ENCODE results near the gene STX10. TPM values are rescaled to one million over a fixed set of nuclear protein-coding genes. Genes with fewer than 3 reads are reported as not detected.

The STX10 gene
- total and polyA plus RNA-seq, 2 donors (not counting 3 experiments of a cell fraction or from before 2014, with no cell fraction given) = 63.1 to 91.6 TPM

- Histone ChIP-seq H3K27ac (ENCODE audit: insufficient read depth, low read depth, low read length) (no peak overlapping the region), H3K9me1 (replicated peaks; ENCODE audit: control insufficient read depth, extremely low read depth, insufficient read depth, low read length) (no peaks in the 10 kb centered on the region), H3K27me3 (ENCODE audit: control insufficient read depth in 2 of 2, insufficient read depth in 2 of 2, low read length in 2 of 2) (no peaks in the 10 kb centered on the region), H3K36me3 (ENCODE audit: control insufficient read depth in 2 of 2, extremely low read depth in 1 of 2, insufficient read depth in 2 of 2, low read length in 2 of 2) (no peaks in the 10 kb centered on the region), H3K9ac (replicated peaks; ENCODE audit: extremely low read depth, insufficient read depth, low read length) (no peak overlapping the region), H4K20me1 (replicated peaks; ENCODE audit: control insufficient read depth, extremely low read depth, insufficient read depth, low read length) (no peaks in the 10 kb centered on the region), H3K9me3 (replicated peaks; ENCODE audit: control insufficient read depth, insufficient read depth, low read length) (no peaks in the 10 kb centered on the region), H2AFZ (ENCODE audit: low read depth, low read length) (no peak overlapping the region), H3K79me2 (ENCODE audit: control insufficient read depth, insufficient read depth, low read length) (no peaks in the 10 kb centered on the region), H3K4me2 (ENCODE audit: insufficient read depth, low read length) (no peak overlapping the region), H3K4me1 (ENCODE audit: control insufficient read depth, extremely low read depth, insufficient read depth, low read length) (peaks cover 41% of the 10 kb centered on the region), H3K4me3 (replicated peaks in 1 of 3; ENCODE audit: insufficient read depth in 1 of 3, low read depth in 1 of 3, low read length in 3 of 3) (no peak overlapping the region)
- TF ChIP-seq POLR2A (IDR thresholded peaks at IDR 0.05; ENCODE audit: low read depth, low read length) (no peak), MYC (IDR thresholded peaks at IDR 0.05; ENCODE audit: low read depth, low read length) (no peak), POLR2AphosphoS5 (IDR thresholded peaks at IDR 0.05; ENCODE audit: insufficient read depth, low read depth, low read length) (no peak), MAX (IDR thresholded peaks at IDR 0.05; ENCODE audit: insufficient read depth, insufficient read length) (no peak), FOS (IDR thresholded peaks at IDR 0.05; ENCODE audit: borderline replicate concordance, insufficient read depth, low read length) (no peak), JUN (IDR thresholded peaks at IDR 0.05; ENCODE audit: borderline replicate concordance, insufficient read depth, insufficient read length, low read depth) (no peak), GATA2 (IDR thresholded peaks at IDR 0.05; ENCODE audit: insufficient read depth, insufficient read length, low read depth, low read length) (no peak), EZH2 (IDR thresholded peaks at IDR 0.05; ENCODE audit: borderline replicate concordance, low read depth, low read length, severe bottlenecking) (no peak), CTCF (IDR thresholded peaks at IDR 0.05; ENCODE audit: extremely low read depth in 1 of 2, insufficient read depth in 1 of 2, low read depth in 1 of 2, low read length in 2 of 2) (no peak)
- intact Hi-C loops (cut with micrococcal nuclease) (no loop called here), dilution Hi-C loops (cut with MboI; ENCODE audit: extremely low pct_ligation_motif_present, low sequenced_read_pairs) (no loop called here)
- ChIA-PET POLR2A (no interaction called here), CTCF (no interaction called here)
- no TSS peak for BruUV-seq (replicated peaks)
- DNase-seq (ENCODE audit: low read depth, low spot score) = no peak
- FAIRE-seq = no peak
Observed at GRCh38 chr19:13160557-13160956, 10.4 kb upstream of the STX10 start.

Measured in endothelial cell of umbilical vein (primary cell).